Psoas muscle (tissue), 8 donors: ENCODE measurements around the gene POC1A. TPM values are rescaled to one million over a fixed set of nuclear protein-coding genes. Genes with fewer than 3 reads are reported as not detected.

Experiments used
- ATAC-seq, 4 donors: fragments of 200-7000 bp; cut with Tn5 transposase; one replicate each; pipeline ENCODE4 v1.9.1; 2020; ENCODE audit warnings: moderate library complexity in 3 of 4, mild to moderate bottlenecking in 2 of 4
- DNase-seq, 2 donors: peaks; one replicate each; pipeline ENCODE4 v3.0.0-alpha.2; 2020
- H3K27ac ChIP-seq: fragments of 200-600 bp; one replicate; pipeline ENCODE4 v1.8.0; 2022
- H3K27me3 ChIP-seq, 3 donors: fragments of 200-600 bp in 1 of 3; one replicate each; pipeline versions ENCODE4 v1.6.1 to v1.8.0; 2013 to 2022; ENCODE audit warnings: low read length in 2 of 3, mild to moderate bottlenecking in 2 of 3, moderate library complexity in 1 of 3; ENCODE audit not compliant: insufficient read depth in 3 of 3
- H3K36me3 ChIP-seq, 2 donors: fragments of 200-600 bp in 1 of 2; one replicate each; pipeline versions ENCODE4 v1.6.1 to v1.8.0; 2013 to 2022; ENCODE audit warnings: low read depth in 1 of 2, mild to moderate bottlenecking in 1 of 2, moderate library complexity in 1 of 2; ENCODE audit not compliant: insufficient read depth in 1 of 2
- H3K4me1 ChIP-seq: fragments of 200-600 bp; one replicate; pipeline ENCODE4 v1.8.0; 2022
- H3K4me3 ChIP-seq: fragments of 200-600 bp; one replicate; pipeline ENCODE4 v1.8.0; 2022; ENCODE audit warnings: mild to moderate bottlenecking
- H3K9me3 ChIP-seq: fragments of 200-600 bp; one replicate; pipeline ENCODE4 v1.8.0; 2022
- WGBS, 3 donors: extraction: QIAGEN DNeasy Blood & Tissue Kit; methylation state at CpG; one replicate each; pipeline versions ENCODE4 v1.1.6 to v1.1.7; 2013; 5-methylcytosine and 5-hydroxymethylcytosine counted together
- intact Hi-C, 2 donors: fragments of 100-400 bp; cut with DNase I; formaldehyde crosslinking; loops; one replicate each; pipeline versions ENCODE4 v1.11.0 to v1.14.2; 2022
- polyA plus RNA-seq, 3 donors: library from polyadenylated mRNA; stranded (reverse); fragments of 200-250 nt; gene quantifications; one replicate each; pipeline ENCODE4 v1.2.3, GENCODE V29; 2013
- total RNA-seq, 4 donors: library from RNA; stranded (reverse); fragmentation: NEBNext Ultra II Directional in 2 of 4; extraction: Animal tissue kit (Norgen Biotek cat#: 25700) in 2 of 4; gene quantifications; one replicate each; pipeline versions ENCODE4 v1.2.1 to v1.2.4, GENCODE V29; 2021 to 2023
- TF ChIP-seq, protein P1 (sequence below): fragments of 200-600 bp; IDR thresholded peaks from one replicate; pipeline ENCODE4 v1.8.0; 2022; ENCODE audit warnings: antibody characterized with exemption
- donor health status: healthy with polysubstance abuse.
- donor health status: DM: no; HTN: no; CAD: no; lungs with moderate emphysema.
- donor health status: Bipolar disorder and iron deficiency.
- donor health status: healthy.
- donor health status: DM: yes; HTN: yes; CAD: no.
- donor health status: DM: no; HTN: no; CAD: no.
- donor health status: DM: no; HTN: no; CAD: no.
- donor health status: DM: yes; HTN: yes; CAD: no.

The POC1A gene
- total and polyA plus RNA-seq, 7 donors: 0.87 to 3.2 (median 1.7) TPM

DNA sequence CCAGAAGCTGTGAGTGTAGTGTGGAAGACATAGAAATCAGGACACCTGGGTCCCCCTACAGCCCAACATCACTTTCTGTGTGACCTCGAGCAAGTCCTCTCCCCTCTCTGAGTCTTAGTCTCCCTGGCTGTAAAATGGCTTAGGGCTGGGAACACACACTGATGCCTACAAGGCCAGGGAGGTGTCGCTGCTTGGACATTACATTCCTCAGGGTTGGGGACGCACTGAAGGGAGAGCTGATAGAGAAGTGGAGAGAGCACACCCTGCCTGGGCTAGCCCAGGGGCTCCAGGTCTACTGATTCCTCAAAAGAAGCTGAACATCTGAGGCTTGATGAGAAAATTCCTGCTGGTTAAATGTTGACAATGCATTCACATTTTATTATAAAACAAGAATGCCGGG, 37.4 kb upstream of the POC1A start:
- no peak overlapping the region for H3K27ac ChIP-seq
- H3K4me3 ChIP-seq: no peak overlapping the region
- WGBS, 3 donors: 96 to 98% (median 96%) methylated on average over 4 of the region's 4 CpGs
- no peaks in the 10 kb centered on the region for H3K27me3 ChIP-seq
- H3K36me3 ChIP-seq: no peaks in the 10 kb centered on the region
- DNase-seq (no peak), ATAC-seq (no peak)
- intact Hi-C loops: no loop called here
- no peaks in the 10 kb centered on the region for H3K9me3 ChIP-seq
- H3K4me1 ChIP-seq: peaks cover 6% of the 10 kb centered on the region
- TF ChIP-seq, protein P1, sequence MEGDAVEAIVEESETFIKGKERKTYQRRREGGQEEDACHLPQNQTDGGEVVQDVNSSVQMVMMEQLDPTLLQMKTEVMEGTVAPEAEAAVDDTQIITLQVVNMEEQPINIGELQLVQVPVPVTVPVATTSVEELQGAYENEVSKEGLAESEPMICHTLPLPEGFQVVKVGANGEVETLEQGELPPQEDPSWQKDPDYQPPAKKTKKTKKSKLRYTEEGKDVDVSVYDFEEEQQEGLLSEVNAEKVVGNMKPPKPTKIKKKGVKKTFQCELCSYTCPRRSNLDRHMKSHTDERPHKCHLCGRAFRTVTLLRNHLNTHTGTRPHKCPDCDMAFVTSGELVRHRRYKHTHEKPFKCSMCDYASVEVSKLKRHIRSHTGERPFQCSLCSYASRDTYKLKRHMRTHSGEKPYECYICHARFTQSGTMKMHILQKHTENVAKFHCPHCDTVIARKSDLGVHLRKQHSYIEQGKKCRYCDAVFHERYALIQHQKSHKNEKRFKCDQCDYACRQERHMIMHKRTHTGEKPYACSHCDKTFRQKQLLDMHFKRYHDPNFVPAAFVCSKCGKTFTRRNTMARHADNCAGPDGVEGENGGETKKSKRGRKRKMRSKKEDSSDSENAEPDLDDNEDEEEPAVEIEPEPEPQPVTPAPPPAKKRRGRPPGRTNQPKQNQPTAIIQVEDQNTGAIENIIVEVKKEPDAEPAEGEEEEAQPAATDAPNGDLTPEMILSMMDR: no peak

DNA sequence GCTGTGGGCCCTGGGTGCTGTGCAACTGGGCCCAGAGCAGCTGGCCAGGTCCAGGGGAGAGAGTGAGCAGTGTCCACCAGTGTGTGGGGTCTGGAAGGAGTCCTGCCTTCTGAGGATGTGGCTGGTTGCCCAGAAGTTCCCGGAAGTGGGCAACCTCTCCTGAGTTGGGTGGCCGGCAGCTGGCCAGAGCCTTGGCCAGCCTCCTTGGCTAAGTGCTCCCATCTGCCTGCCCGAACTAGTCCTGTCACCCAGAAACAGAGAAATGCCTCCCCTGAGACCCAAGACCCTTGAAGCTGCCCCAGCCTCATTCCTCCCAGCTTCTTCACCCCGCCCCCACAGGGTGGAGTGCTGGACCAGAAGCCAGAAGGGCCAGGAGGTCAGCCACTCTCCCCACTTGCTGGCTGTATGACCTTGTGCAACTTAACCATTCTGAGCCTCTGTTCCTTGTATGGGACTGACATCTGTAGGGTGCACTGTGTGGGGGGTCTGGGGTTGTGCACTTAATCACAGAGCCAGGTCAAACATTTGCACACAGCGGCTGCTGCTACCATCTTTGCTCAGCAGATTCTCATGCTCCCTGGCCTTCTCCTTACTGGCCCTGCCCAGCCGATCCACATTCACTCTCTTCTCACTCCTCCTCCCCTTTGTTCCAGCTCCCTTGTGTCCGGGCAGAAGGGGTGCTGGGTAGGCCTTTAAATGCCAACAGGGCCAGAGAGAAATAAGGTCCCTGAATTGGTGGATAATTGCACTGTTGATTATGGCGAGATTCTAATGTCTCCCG, 36.3 kb upstream of the POC1A start:
- intact Hi-C loops: no loop called here

DNA sequence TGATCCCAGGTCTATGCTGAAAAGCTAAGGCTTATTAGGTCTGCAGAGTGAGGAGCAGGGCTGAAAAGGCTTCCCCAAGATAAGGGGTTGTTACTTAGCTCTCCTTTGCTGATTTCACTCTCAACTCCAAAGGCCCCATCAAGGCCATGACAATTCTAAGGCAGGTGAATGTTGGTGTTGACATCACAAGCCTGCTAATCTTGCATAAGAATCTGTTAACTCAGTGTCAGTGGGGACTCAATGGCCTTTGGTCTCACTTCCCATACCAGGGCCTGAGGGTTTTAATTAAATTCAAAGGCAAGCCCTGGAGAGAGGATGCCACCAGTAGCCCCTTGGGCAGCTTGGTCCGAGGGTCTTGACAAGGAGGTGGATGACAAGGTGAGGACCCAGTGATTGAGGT, 34.3 kb upstream of the POC1A start:
- ATAC-seq (no peak), DNase-seq (no peak)
- TF ChIP-seq, protein P1: no peak
- WGBS, 3 donors: 93 to 100% (median 95%) methylated on average over 1 of the region's 1 CpG
- H3K36me3 ChIP-seq: no peaks in the 10 kb centered on the region
- H3K27me3 ChIP-seq: no peaks in the 10 kb centered on the region
- intact Hi-C loops: no loop called here
- H3K27ac ChIP-seq: no peak overlapping the region
- H3K4me1 ChIP-seq: peaks cover 6% of the 10 kb centered on the region
- H3K9me3 ChIP-seq: no peaks in the 10 kb centered on the region
- H3K4me3 ChIP-seq: no peak overlapping the region

More for the DNA sequence above, 36.3 kb upstream of the POC1A start:
- H3K9me3 ChIP-seq: no peaks in the 10 kb centered on the region
- DNase-seq (peak; percentile 62 to 72), ATAC-seq (peak in 3 of 4 donors; percentile 43 to 74 (median 47))
- peak overlapping the region; percentile 46 for H3K27ac ChIP-seq
- 46 to 64% (median 46%) methylated on average over 9 of the region's 9 CpGs for WGBS, 3 donors
- H3K4me1 ChIP-seq: peaks cover 6% of the 10 kb centered on the region
- TF ChIP-seq, protein P1: no peak
- no peaks in the 10 kb centered on the region for H3K36me3 ChIP-seq
- H3K4me3 ChIP-seq: no peak overlapping the region
- H3K27me3 ChIP-seq: no peaks in the 10 kb centered on the region

DNA sequence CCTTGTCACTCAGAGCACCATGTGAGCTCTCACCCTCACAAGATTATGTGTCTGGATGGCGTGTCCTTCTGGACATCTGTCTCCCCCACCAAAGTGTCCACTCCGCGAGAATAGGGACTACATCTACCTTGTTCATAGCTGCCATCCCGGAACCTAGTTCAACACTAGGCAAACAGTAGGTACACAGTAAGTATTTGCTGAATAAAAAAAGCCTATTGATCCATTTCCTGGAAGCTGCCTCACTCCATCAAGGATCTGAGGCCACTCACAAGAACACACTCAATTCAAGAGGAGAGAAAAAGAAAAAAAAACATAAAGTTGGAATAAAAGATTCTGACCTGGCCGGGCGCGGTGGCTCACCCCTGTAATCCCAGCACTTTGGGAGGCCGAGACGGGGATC, 32.5 kb upstream of the POC1A start:
- TF ChIP-seq, protein P1: no peak
- intact Hi-C loops: no loop called here
- Histone ChIP-seq H3K36me3 (no peaks in the 10 kb centered on the region), H3K4me3 (no peak overlapping the region), H3K27me3 (no peaks in the 10 kb centered on the region), H3K27ac (no peak overlapping the region), H3K4me1 (peaks cover 6% of the 10 kb centered on the region), H3K9me3 (no peaks in the 10 kb centered on the region)
- ATAC-seq: no peak
- no peak for DNase-seq
- 94 to 96% (median 94%) methylated on average over 9 of the region's 9 CpGs for WGBS, 3 donors

DNA sequence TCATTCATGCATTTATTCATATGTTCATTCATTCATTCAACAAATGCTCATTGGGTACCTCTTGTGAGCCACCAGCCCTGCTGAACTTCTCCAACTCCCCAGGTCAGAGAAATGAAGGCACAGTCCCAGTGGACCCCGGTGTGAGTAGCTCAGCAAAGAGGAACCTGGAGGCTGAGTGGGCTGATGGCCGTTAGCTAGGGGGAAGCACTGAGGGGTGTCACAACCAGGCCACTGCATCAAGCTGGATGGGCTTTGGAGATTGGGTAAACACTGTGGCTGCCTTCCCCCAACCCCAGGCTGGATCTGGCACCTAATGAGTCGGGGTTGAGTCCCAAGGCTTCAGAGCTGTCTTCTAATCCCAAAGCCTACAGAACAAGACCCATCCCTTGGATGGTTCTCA, 31.6 kb upstream of the POC1A start:
- Histone ChIP-seq H3K4me1 (peaks cover 6% of the 10 kb centered on the region), H3K4me3 (no peak overlapping the region), H3K27ac (no peak overlapping the region), H3K27me3 (no peaks in the 10 kb centered on the region), H3K36me3 (no peaks in the 10 kb centered on the region), H3K9me3 (no peaks in the 10 kb centered on the region)
- TF ChIP-seq, protein P1: no peak
- intact Hi-C loops: no loop called here
- DNase-seq (no peak), ATAC-seq (no peak)
- WGBS, 3 donors: 85 to 93% (median 91%) methylated on average over 3 of the region's 3 CpGs
